HTR-8/SVneo (cell line): ENCODE measurements around the gene GCA.

ENCODE experiments used
- DNase-seq: peaks from one replicate; pipeline ENCODE4 v3.0.0; 2011; ENCODE audit warnings: low spot score, mixed read lengths; ENCODE audit not compliant: insufficient read length
- FAIRE-seq: peaks from 2 replicates; lab custom pipeline; 2011; peaks lifted over from hg19 to GRCh38; lab: Jason Lieb, UNC

The GCA gene

GRCh38 chr2:162327134-162327769 lies 16.7 kb upstream of the GCA start:
- DNase-seq (no peak), FAIRE-seq (no peak)

GRCh38 chr2:162327806-162328205 lies 16.1 kb upstream of the GCA start:
- no peak for FAIRE-seq
- DNase-seq = no peak

DNA sequence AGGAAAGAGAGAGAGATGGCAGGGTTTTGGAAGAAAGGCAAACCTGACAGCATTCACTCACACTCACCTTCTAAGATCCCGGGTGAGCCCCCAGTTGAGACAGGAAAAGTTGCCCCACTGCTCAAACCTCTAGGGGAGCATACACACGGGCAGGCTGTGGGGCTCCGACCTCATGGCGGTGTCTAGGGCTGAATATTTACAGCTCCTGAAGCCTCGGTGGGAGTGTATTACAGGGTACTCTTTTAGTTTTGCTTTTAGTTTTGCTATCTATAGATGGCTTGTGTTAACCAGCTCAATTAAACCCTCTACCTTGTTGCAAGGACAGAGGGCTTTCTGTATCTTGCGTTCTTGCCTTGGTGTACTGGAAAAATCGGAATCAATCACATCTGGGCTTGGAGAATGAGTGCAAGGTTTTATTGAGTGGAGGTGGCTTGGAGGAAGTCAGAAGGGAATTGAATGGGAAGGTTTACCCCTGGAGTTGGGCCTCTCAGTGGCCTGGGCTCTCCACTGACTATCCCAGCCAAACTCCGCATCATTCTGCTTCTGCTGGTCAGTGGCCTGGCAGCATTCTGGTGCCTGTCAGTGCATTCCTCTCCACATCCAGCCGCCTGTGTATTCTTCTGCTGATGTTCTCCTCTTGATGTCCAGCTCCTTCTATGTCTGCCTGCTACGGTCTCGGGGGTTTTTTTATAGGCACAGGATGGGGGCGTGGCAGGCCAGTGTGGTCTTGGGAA lies 15.3 kb upstream of the GCA start:
- FAIRE-seq (no peak), DNase-seq (no peak)

DNA sequence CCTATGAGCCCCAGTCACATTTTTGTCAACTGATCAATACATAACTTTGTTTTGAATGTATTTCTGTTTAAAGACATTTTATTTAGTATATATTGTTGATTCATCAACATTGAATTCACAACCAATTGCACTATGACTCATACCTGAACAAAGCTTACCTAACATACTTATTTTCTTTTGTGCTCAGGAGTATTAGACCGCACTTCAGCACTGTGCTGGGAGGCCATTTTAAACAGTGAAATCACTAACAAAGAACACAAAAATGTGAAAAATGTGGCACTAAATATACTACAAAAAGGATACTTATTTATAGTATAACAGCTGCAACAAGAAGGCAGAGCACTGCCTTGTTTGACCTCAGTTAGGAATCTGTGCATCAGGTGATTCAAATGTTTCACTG lies 13.1 kb upstream of the GCA start:
- DNase-seq (no peak), FAIRE-seq (no peak)

- DNase-seq (peak; percentile 31), FAIRE-seq (no peak)
Measured at GRCh38 chr2:162333968-162334367, 10.0 kb upstream of the GCA start.

DNA sequence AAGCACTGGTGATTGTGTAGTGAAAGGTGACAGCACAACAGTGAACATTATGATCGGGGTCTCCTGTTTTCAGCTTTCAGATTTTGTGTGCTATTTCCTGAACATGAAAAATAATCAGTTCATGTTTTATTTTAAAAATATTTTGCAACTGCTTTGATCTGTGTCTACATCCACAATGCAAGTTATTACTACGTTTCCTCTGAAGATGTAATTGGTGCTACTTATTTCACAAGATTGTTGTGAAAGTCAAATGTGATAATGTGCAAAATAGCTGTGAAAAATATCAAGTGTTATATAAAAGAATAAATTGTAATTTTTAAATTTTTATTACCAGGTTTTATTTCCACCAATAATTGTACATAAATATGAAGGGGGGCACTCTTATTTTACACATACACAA lies 6.1 kb upstream of the GCA start:
- DNase-seq = no peak
- no peak for FAIRE-seq

- FAIRE-seq = no peak
- DNase-seq = no peak
Measured at GRCh38 chr2:162340822-162341221, 3.1 kb upstream of the GCA start.

GRCh38 chr2:162342321-162342720 lies 1.6 kb upstream of the GCA start:
- DNase-seq = no peak

GRCh38 chr2:162342841-162343240 lies 1.1 kb upstream of the GCA start:
- no peak for DNase-seq
- FAIRE-seq = no peak

More at GRCh38 chr2:162342321-162342720, 1.6 kb upstream of the GCA start:
- FAIRE-seq = no peak

- no peak for FAIRE-seq
- no peak for DNase-seq
Measured at GRCh38 chr2:162343492-162343823, 474 bp upstream of the GCA start.

- no peak for FAIRE-seq
- DNase-seq = no peak
Measured at GRCh38 chr2:162344617-162344950, 652 bp downstream of the GCA start.

GRCh38 chr2:162365392-162365791 lies 21.5 kb downstream of the GCA start:
- FAIRE-seq (no peak), DNase-seq (no peak)

DNA sequence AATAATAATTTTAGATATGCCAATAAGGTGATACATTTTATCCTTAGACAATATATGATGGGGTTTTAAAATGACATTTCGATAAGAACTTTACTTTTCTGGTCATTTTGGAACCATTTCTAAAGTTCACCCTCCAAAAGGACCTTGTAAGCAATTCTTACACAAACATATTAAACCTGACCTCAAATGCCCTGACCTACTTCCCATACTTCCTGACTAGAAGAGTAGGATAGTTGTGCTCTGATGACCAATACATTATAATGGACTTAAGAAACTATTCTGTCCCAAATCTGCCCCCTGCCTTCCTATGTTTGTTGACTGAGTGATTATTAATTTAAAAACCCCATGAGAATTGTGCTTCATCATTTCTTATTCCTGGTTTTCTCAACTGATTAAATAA lies 24.6 kb downstream of the GCA start:
- no peak for FAIRE-seq
- no peak for DNase-seq

- no peak for DNase-seq
- FAIRE-seq = no peak
Measured at GRCh38 chr2:162369551-162369950, 25.6 kb downstream of the GCA start.

- FAIRE-seq (no peak), DNase-seq (no peak)
Measured at GRCh38 chr2:162370931-162371330, 27.0 kb downstream of the GCA start.

- FAIRE-seq = no peak
- DNase-seq = no peak
Measured at GRCh38 chr2:162372818-162373217, 28.9 kb downstream of the GCA start.

DNA sequence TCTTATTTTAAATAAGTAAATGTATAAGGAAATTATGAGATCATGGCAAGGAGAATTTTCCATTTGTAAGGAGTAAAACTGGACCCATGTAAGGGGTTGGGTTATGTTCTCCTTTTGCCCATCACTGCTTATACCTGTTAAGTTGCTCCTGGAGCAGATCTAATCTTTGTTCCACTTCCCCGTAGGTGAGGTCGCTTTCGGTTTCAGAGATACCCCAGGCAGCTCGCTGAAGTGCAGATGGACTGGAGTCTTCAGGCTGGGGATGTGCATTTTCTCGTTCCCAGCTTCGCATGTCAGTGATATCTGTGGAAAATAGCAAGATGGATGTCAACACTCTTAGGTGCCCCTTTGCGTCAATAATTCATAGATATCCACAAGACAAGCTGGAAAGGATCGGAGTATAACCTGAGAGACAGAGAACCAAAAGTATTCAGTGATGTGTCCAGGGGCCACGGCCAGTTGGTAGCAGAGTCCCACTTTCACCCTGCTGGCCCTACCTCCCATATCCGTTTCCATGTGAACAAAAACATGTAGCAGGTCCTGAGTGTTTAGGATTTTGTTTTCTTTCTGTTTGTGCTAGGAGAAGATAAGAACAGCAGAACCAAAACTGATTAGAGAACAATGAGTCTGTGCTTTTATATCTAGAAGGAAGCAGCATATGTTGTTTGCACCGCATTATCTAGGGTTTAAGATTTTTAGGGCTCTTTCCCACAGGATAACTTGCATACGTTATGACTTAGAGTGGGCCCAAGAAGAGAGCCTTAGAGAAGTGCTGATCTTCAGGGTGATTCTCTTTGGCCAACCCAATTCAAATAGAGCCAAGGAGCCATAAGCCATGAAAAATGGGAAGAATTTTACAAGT lies 36.0 kb downstream of the GCA start:
- FAIRE-seq = no peak
- no peak for DNase-seq

GRCh38 chr2:162381851-162382250 lies 37.9 kb downstream of the GCA start:
- FAIRE-seq = no peak
- no peak for DNase-seq

GRCh38 chr2:162382278-162382677 lies 38.3 kb downstream of the GCA start:
- FAIRE-seq = no peak

DNA sequence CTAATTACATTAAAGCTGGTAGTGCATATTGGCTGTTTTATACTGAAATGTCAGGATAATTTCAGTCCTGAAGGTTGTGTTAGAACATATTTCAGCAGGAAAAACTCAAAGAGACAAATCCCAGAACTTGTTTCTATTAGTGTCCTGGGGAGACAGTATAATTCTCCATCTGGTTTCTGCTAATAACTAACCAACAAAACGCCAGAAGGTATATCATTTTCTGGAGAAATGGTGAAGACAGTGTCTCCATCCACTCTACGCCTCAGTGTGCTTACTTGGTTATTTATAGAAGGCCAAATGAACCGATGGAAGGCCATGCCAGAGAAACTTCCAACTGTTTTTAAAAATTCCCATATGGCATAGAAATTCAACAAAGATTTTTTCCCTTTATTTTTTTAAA lies 41.6 kb downstream of the GCA start:
- FAIRE-seq (no peak), DNase-seq (no peak)

More at GRCh38 chr2:162382278-162382677, 38.3 kb downstream of the GCA start:
- DNase-seq = no peak

DNA sequence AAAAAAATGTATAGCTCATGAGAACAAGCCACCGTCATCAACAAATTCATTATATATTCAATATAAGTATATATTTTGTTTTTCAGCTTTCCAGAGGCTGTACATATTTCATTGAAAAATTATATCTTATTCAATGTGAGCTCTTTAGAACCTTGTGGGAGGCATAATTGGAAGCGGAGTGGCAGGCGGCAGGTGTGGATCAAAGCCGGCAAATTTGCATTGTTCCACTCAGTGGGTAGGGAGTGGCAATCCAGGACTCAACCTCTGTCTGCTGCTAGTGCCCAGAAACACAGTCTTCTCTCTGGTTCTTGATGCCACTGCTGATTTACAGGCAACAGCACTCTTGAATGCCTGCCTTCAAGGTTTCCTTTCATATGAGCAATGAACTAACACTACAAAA lies 46.9 kb downstream of the GCA start:
- DNase-seq (no peak), FAIRE-seq (no peak)
